ENCODE results near the gene PPOX.
A peak's percentile ranks its signal among the peaks of the same experiment; 100 is the strongest.

The PPOX gene

GRCh38 chr1:161198897-161199431 lies 32.7 kb downstream of the PPOX start, which contains the start of gene ADAMTS4:
TSS of gene ADAMTS4 (minus strand) at chr1:161199054. CDS start at chr1:161198627, 427 bp downstream.
- Histone ChIP-seq H3K79me2 (ENCODE audit: control insufficient read depth, insufficient read depth, low read length, unreplicated experiment) (peaks cover 40% of the 10 kb centered on the region), H2AFZ (ENCODE audit: low read length, unreplicated experiment) (peak within 1 kb of the TSS; percentile 63), H3K4me3 (ENCODE audit: low read depth, low read length) (peak within 1 kb of the TSS; percentile 87), H3K27me3 (ENCODE audit: insufficient read depth, low read length) (no peaks in the 10 kb centered on the region), H3K4me1 (ENCODE audit: control insufficient read depth, insufficient read depth, low read length, unreplicated experiment) (peaks cover 75% of the 10 kb centered on the region), H3K36me3 (ENCODE audit: insufficient read depth, low read length) (peaks cover 6% of the 10 kb centered on the region; the same call in 1 of the 2 replicates), H3K27ac (ENCODE audit: low read depth, low read length) (peak within 1 kb of the TSS; percentile 99)

- H3K4me3 ChIP-seq (ENCODE audit: low read depth, low read length): peak overlapping the region; percentile 55
- no peaks in the 10 kb centered on the region for H3K27me3 ChIP-seq (ENCODE audit: insufficient read depth, low read length)
- peak overlapping the region; percentile 63 for H2AFZ ChIP-seq (ENCODE audit: low read length, unreplicated experiment)
- peaks cover 74% of the 10 kb centered on the region for H3K4me1 ChIP-seq (ENCODE audit: control insufficient read depth, insufficient read depth, low read length, unreplicated experiment)
- H3K79me2 ChIP-seq (ENCODE audit: control insufficient read depth, insufficient read depth, low read length, unreplicated experiment): peaks cover 46% of the 10 kb centered on the region
- peak overlapping the region; percentile 99 for H3K27ac ChIP-seq (ENCODE audit: low read depth, low read length)
- peaks cover 11% of the 10 kb centered on the region; the same call in 1 of the 2 replicates for H3K36me3 ChIP-seq (ENCODE audit: insufficient read depth, low read length)
Measured at GRCh38 chr1:161199506-161200139, 33.4 kb downstream of the PPOX start.

GRCh38 chr1:161200421-161200991 lies 34.3 kb downstream of the PPOX start:
- no peak overlapping the region for H2AFZ ChIP-seq (ENCODE audit: low read length, unreplicated experiment)

GRCh38 chr1:161200992-161201835 lies 35.0 kb downstream of the PPOX start:
- Histone ChIP-seq H2AFZ (ENCODE audit: low read length, unreplicated experiment) (peak overlapping the region; percentile 64), H3K79me2 (ENCODE audit: control insufficient read depth, insufficient read depth, low read length, unreplicated experiment) (peaks cover 54% of the 10 kb centered on the region), H3K4me1 (ENCODE audit: control insufficient read depth, insufficient read depth, low read length, unreplicated experiment) (peaks cover 69% of the 10 kb centered on the region), H3K36me3 (ENCODE audit: insufficient read depth, low read length) (peaks cover 11% of the 10 kb centered on the region; the same call in 1 of the 2 replicates), H3K27ac (ENCODE audit: low read depth, low read length) (peak overlapping the region; percentile 99), H3K4me3 (ENCODE audit: low read depth, low read length) (peak overlapping the region; percentile 95), H3K27me3 (ENCODE audit: insufficient read depth, low read length) (no peaks in the 10 kb centered on the region)

More at GRCh38 chr1:161200421-161200991, 34.3 kb downstream of the PPOX start:
- Histone ChIP-seq H3K36me3 (ENCODE audit: insufficient read depth, low read length) (peaks cover 11% of the 10 kb centered on the region; the same call in 1 of the 2 replicates), H3K4me3 (ENCODE audit: low read depth, low read length) (no peak overlapping the region), H3K4me1 (ENCODE audit: control insufficient read depth, insufficient read depth, low read length, unreplicated experiment) (peaks cover 70% of the 10 kb centered on the region), H3K27me3 (ENCODE audit: insufficient read depth, low read length) (no peaks in the 10 kb centered on the region), H3K79me2 (ENCODE audit: control insufficient read depth, insufficient read depth, low read length, unreplicated experiment) (peaks cover 52% of the 10 kb centered on the region), H3K27ac (ENCODE audit: low read depth, low read length) (peak overlapping the region; percentile 99)

- peaks cover 69% of the 10 kb centered on the region for H3K4me1 ChIP-seq (ENCODE audit: control insufficient read depth, insufficient read depth, low read length, unreplicated experiment)
- H3K36me3 ChIP-seq (ENCODE audit: insufficient read depth, low read length): peaks cover 11% of the 10 kb centered on the region; the same call in 1 of the 2 replicates
- H3K27ac ChIP-seq (ENCODE audit: low read depth, low read length): peak within 1 kb of the TSS; percentile 99
- H3K27me3 ChIP-seq (ENCODE audit: insufficient read depth, low read length): no peaks in the 10 kb centered on the region
- H3K79me2 ChIP-seq (ENCODE audit: control insufficient read depth, insufficient read depth, low read length, unreplicated experiment): peaks cover 45% of the 10 kb centered on the region
- H3K4me3 ChIP-seq (ENCODE audit: low read depth, low read length): peak within 1 kb of the TSS; percentile 95
- H2AFZ ChIP-seq (ENCODE audit: low read length, unreplicated experiment): peak within 1 kb of the TSS; percentile 64
Measured at GRCh38 chr1:161201836-161202712, 35.8 kb downstream of the PPOX start, which contains the start of gene NDUFS2. TSS of gene NDUFS2 (plus strand) at chr1:161202367. CDS start at chr1:161202386, 19 bp downstream.

- no peaks in the 10 kb centered on the region for H3K27me3 ChIP-seq (ENCODE audit: insufficient read depth, low read length)
- peaks cover 22% of the 10 kb centered on the region for H3K36me3 ChIP-seq (ENCODE audit: insufficient read depth, low read length)
- peaks cover 34% of the 10 kb centered on the region for H3K4me1 ChIP-seq (ENCODE audit: control insufficient read depth, insufficient read depth, low read length, unreplicated experiment)
- no peak overlapping the region for H2AFZ ChIP-seq (ENCODE audit: low read length, unreplicated experiment)
- H3K27ac ChIP-seq (ENCODE audit: low read depth, low read length): peak overlapping the region; percentile 84
- H3K4me3 ChIP-seq (ENCODE audit: low read depth, low read length): no peak overlapping the region
- peaks cover 36% of the 10 kb centered on the region for H3K79me2 ChIP-seq (ENCODE audit: control insufficient read depth, insufficient read depth, low read length, unreplicated experiment)
Measured at GRCh38 chr1:161206411-161207140, 40.4 kb downstream of the PPOX start.

- Histone ChIP-seq H2AFZ (ENCODE audit: low read length, unreplicated experiment) (no peak overlapping the region), H3K27me3 (ENCODE audit: insufficient read depth, low read length) (no peaks in the 10 kb centered on the region), H3K4me1 (ENCODE audit: control insufficient read depth, insufficient read depth, low read length, unreplicated experiment) (peaks cover 30% of the 10 kb centered on the region), H3K79me2 (ENCODE audit: control insufficient read depth, insufficient read depth, low read length, unreplicated experiment) (peaks cover 36% of the 10 kb centered on the region), H3K36me3 (ENCODE audit: insufficient read depth, low read length) (peaks cover 22% of the 10 kb centered on the region), H3K4me3 (ENCODE audit: low read depth, low read length) (no peak overlapping the region), H3K27ac (ENCODE audit: low read depth, low read length) (peak overlapping the region; percentile 84)
Measured at GRCh38 chr1:161207173-161207572, 40.9 kb downstream of the PPOX start.

GRCh38 chr1:161209790-161210409 lies 43.7 kb downstream of the PPOX start:
- Histone ChIP-seq H3K27ac (ENCODE audit: low read depth, low read length) (peak overlapping the region; percentile 29; the same call in 1 of the 2 replicates), H3K79me2 (ENCODE audit: control insufficient read depth, insufficient read depth, low read length, unreplicated experiment) (peaks cover 11% of the 10 kb centered on the region), H2AFZ (ENCODE audit: low read length, unreplicated experiment) (no peak overlapping the region), H3K36me3 (ENCODE audit: insufficient read depth, low read length) (peaks cover 18% of the 10 kb centered on the region), H3K27me3 (ENCODE audit: insufficient read depth, low read length) (no peaks in the 10 kb centered on the region), H3K4me1 (ENCODE audit: control insufficient read depth, insufficient read depth, low read length, unreplicated experiment) (peaks cover 15% of the 10 kb centered on the region), H3K4me3 (ENCODE audit: low read depth, low read length) (no peak overlapping the region)

GRCh38 chr1:161214369-161214768 lies 48.1 kb downstream of the PPOX start:
- no peak overlapping the region for H3K4me3 ChIP-seq (ENCODE audit: low read depth, low read length)
- peaks cover 2% of the 10 kb centered on the region for H3K79me2 ChIP-seq (ENCODE audit: control insufficient read depth, insufficient read depth, low read length, unreplicated experiment)
- H3K4me1 ChIP-seq (ENCODE audit: control insufficient read depth, insufficient read depth, low read length, unreplicated experiment): peaks cover 22% of the 10 kb centered on the region
- no peaks in the 10 kb centered on the region for H3K27me3 ChIP-seq (ENCODE audit: insufficient read depth, low read length)
- no peak overlapping the region for H3K27ac ChIP-seq (ENCODE audit: low read depth, low read length)
- H3K36me3 ChIP-seq (ENCODE audit: insufficient read depth, low read length): peaks cover 15% of the 10 kb centered on the region
- H2AFZ ChIP-seq (ENCODE audit: low read length, unreplicated experiment): no peak overlapping the region
